Liver (tissue), 3 donors: ENCODE measurements around the gene IL31RA.

ENCODE experiments used
- EGR1 ChIP-seq, 2 donors: IDR thresholded peaks; 2 replicates each; pipeline ENCODE4 v1.6.1; 2016 to 2018; ENCODE audit warnings: antibody characterized with exemption in 2 of 2, low read depth in 2 of 2
- FOXA1 ChIP-seq: IDR thresholded peaks from 2 replicates; pipeline ENCODE4 v1.6.1; 2016; ENCODE audit warnings: antibody characterized with exemption
- GABPA ChIP-seq, 2 donors: IDR thresholded peaks in 1 of 2; conservative IDR thresholded peaks in 1 of 2; 2 replicates each; pipeline ENCODE4 v1.6.1; 2016; ENCODE audit warnings: antibody characterized with exemption in 2 of 2, mild to moderate bottlenecking in 1 of 2, moderate library complexity in 1 of 2
- HNF4A ChIP-seq, 2 donors: conservative IDR thresholded peaks; 2 replicates each; pipeline ENCODE4 v1.6.1; 2016; ENCODE audit warnings: antibody characterized with exemption in 2 of 2, mild to moderate bottlenecking in 2 of 2
- RAD21 ChIP-seq, 2 donors: IDR thresholded peaks; 2 replicates each; pipeline ENCODE4 v1.6.1; 2016; ENCODE audit warnings: antibody characterized with exemption in 2 of 2, mild to moderate bottlenecking in 2 of 2
- RXRA ChIP-seq, 2 donors: IDR thresholded peaks; 2 replicates each; pipeline ENCODE4 v1.6.1; 2017 to 2018; ENCODE audit warnings: antibody characterized with exemption in 2 of 2, mild to moderate bottlenecking in 1 of 2
- SP1 ChIP-seq: IDR thresholded peaks from 2 replicates; pipeline ENCODE4 v1.6.1; 2018; ENCODE audit warnings: antibody characterized with exemption, mild to moderate bottlenecking
- TAF1 ChIP-seq: conservative IDR thresholded peaks from 2 replicates; pipeline ENCODE4 v1.6.1; 2016; ENCODE audit warnings: antibody characterized with exemption, mild to moderate bottlenecking
- YY1 ChIP-seq: IDR thresholded peaks from 2 replicates; pipeline ENCODE4 v1.6.1; 2016; ENCODE audit warnings: antibody characterized with exemption, mild to moderate bottlenecking
- TF ChIP-seq, protein P1 (sequence below): IDR thresholded peaks from 2 replicates; pipeline ENCODE4 v1.6.1; 2016; ENCODE audit warnings: antibody characterized with exemption
- TF ChIP-seq, protein P2 (sequence below): fragments of 150-350 bp; IDR thresholded peaks from 2 replicates; pipeline ENCODE4 v1.5.1; 2017; ENCODE audit warnings: improper control_type of control experiment, low read depth, low read length; ENCODE audit not compliant: missing input control
- TF ChIP-seq, protein P3 (sequence below): IDR thresholded peaks from 2 replicates; pipeline ENCODE4 v1.6.1; 2016; ENCODE audit warnings: antibody characterized with exemption, mild to moderate bottlenecking
- TF ChIP-seq, protein P4 (sequence below): IDR thresholded peaks from 2 replicates; pipeline ENCODE4 v1.6.1; 2016; ENCODE audit warnings: antibody characterized with exemption
- donor health status: healthy.
- donor health status: healthy.

DNA sequence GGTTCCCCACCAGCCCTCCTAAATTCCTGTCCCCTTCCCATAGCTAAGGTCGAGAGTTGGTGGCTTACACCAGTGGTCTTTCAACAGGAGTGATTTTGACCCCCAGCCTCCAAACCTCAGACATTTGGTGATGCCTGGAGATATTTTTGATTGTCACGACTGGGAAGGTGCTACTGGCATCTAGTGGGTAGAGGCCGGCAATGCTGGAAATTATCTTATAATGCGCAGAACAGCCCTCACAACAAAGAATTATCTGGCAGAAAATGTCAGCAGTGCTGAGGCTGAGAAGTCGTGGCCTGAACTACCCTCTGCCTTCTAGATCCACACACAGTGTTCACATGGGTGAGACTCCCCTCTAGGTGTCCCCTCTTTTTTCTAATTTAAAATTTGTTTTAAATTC lies 69.6 kb downstream of the IL31RA start:
- TF ChIP-seq, protein P1, sequence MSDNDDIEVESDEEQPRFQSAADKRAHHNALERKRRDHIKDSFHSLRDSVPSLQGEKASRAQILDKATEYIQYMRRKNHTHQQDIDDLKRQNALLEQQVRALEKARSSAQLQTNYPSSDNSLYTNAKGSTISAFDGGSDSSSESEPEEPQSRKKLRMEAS, result no peak
- TF ChIP-seq, protein P2, sequence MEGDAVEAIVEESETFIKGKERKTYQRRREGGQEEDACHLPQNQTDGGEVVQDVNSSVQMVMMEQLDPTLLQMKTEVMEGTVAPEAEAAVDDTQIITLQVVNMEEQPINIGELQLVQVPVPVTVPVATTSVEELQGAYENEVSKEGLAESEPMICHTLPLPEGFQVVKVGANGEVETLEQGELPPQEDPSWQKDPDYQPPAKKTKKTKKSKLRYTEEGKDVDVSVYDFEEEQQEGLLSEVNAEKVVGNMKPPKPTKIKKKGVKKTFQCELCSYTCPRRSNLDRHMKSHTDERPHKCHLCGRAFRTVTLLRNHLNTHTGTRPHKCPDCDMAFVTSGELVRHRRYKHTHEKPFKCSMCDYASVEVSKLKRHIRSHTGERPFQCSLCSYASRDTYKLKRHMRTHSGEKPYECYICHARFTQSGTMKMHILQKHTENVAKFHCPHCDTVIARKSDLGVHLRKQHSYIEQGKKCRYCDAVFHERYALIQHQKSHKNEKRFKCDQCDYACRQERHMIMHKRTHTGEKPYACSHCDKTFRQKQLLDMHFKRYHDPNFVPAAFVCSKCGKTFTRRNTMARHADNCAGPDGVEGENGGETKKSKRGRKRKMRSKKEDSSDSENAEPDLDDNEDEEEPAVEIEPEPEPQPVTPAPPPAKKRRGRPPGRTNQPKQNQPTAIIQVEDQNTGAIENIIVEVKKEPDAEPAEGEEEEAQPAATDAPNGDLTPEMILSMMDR, result peak; percentile 2
- TF ChIP-seq TAF1 (no peak), SP1 (no peak), RAD21 (IDR thresholded peaks at IDR 0.05) (peak; percentile 55 to 66), RXRA (IDR thresholded peaks at IDR 0.05) (no peak), EGR1 (IDR thresholded peaks at IDR 0.05; ENCODE audit: low read depth in 2 of 2) (no peak), YY1 (no peak), FOXA1 (no peak), GABPA (IDR thresholded peaks at IDR 0.05 in 1 of 2, conservative IDR thresholded peaks at IDR 0.05 in 1 of 2) (no peak), HNF4A (conservative IDR thresholded peaks at IDR 0.05) (no peak)
- TF ChIP-seq, protein P3, sequence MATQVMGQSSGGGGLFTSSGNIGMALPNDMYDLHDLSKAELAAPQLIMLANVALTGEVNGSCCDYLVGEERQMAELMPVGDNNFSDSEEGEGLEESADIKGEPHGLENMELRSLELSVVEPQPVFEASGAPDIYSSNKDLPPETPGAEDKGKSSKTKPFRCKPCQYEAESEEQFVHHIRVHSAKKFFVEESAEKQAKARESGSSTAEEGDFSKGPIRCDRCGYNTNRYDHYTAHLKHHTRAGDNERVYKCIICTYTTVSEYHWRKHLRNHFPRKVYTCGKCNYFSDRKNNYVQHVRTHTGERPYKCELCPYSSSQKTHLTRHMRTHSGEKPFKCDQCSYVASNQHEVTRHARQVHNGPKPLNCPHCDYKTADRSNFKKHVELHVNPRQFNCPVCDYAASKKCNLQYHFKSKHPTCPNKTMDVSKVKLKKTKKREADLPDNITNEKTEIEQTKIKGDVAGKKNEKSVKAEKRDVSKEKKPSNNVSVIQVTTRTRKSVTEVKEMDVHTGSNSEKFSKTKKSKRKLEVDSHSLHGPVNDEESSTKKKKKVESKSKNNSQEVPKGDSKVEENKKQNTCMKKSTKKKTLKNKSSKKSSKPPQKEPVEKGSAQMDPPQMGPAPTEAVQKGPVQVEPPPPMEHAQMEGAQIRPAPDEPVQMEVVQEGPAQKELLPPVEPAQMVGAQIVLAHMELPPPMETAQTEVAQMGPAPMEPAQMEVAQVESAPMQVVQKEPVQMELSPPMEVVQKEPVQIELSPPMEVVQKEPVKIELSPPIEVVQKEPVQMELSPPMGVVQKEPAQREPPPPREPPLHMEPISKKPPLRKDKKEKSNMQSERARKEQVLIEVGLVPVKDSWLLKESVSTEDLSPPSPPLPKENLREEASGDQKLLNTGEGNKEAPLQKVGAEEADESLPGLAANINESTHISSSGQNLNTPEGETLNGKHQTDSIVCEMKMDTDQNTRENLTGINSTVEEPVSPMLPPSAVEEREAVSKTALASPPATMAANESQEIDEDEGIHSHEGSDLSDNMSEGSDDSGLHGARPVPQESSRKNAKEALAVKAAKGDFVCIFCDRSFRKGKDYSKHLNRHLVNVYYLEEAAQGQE, result no peak
- TF ChIP-seq, protein P4, sequence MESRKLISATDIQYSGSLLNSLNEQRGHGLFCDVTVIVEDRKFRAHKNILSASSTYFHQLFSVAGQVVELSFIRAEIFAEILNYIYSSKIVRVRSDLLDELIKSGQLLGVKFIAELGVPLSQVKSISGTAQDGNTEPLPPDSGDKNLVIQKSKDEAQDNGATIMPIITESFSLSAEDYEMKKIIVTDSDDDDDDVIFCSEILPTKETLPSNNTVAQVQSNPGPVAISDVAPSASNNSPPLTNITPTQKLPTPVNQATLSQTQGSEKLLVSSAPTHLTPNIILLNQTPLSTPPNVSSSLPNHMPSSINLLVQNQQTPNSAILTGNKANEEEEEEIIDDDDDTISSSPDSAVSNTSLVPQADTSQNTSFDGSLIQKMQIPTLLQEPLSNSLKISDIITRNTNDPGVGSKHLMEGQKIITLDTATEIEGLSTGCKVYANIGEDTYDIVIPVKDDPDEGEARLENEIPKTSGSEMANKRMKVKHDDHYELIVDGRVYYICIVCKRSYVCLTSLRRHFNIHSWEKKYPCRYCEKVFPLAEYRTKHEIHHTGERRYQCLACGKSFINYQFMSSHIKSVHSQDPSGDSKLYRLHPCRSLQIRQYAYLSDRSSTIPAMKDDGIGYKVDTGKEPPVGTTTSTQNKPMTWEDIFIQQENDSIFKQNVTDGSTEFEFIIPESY, result no peak
